Measurements from ENCODE around the gene ZNF799.
A peak's percentile ranks its signal among the peaks of the same experiment; 100 is the strongest.

ZNF799 gene

GRCh38 chr19:12346896-12347295 is 54.2 kb downstream of the ZNF799 start:
- H3K9me2 ChIP-seq (replicated peaks; ENCODE audit: low read depth, low read length) = no peaks in the 10 kb centered on the region
- H3F3A ChIP-seq (ENCODE audit: low read depth) = no peaks in the 10 kb centered on the region
- no peaks in the 10 kb centered on the region for H3K4me1 ChIP-seq (ENCODE audit: insufficient read depth, low read length, poor library complexity, severe bottlenecking)
- no peaks in the 10 kb centered on the region for H4K20me1 ChIP-seq (ENCODE audit: insufficient read depth, low read length, poor library complexity, severe bottlenecking)
- no peaks in the 10 kb centered on the region for H3K79me2 ChIP-seq (ENCODE audit: insufficient read depth, low read length)
- no peak overlapping the region for H3K4me2 ChIP-seq (ENCODE audit: low read depth, low read length, poor library complexity, severe bottlenecking)
- H3K9me3 ChIP-seq (ENCODE audit: insufficient read depth, low read depth, low read length) = peaks cover 16% of the 10 kb centered on the region; the same call in 1 of the 2 replicates
- H3K9ac ChIP-seq (ENCODE audit: low read depth, low read length, poor library complexity, severe bottlenecking) = no peak overlapping the region
- H3K27me3 ChIP-seq (ENCODE audit: insufficient read depth, low read length, poor library complexity, severe bottlenecking) = no peaks in the 10 kb centered on the region
- no peak for TF ChIP-seq EZH2phosphoT487 (IDR thresholded peaks at IDR 0.05; ENCODE audit: borderline replicate concordance)
- peak; percentile 61 for TF ChIP-seq CTCF (conservative IDR thresholded peaks at IDR 0.05; ENCODE audit: low read length)
- H3K36me3 ChIP-seq (ENCODE audit: insufficient read depth, low read length) = peaks cover 10% of the 10 kb centered on the region; the same call in 1 of the 2 replicates
- H3K4me3 ChIP-seq (ENCODE audit: low read length, poor library complexity, severe bottlenecking) = no peak overlapping the region
- H2AFZ ChIP-seq (ENCODE audit: low read length) = no peak overlapping the region

GRCh38 chr19:12345197-12345596 is 55.9 kb downstream of the ZNF799 start:
- no peaks in the 10 kb centered on the region for H3K4me1 ChIP-seq (ENCODE audit: insufficient read depth, low read length, poor library complexity, severe bottlenecking)
- no peaks in the 10 kb centered on the region for H3F3A ChIP-seq (ENCODE audit: low read depth)
- no peaks in the 10 kb centered on the region for H3K27me3 ChIP-seq (ENCODE audit: insufficient read depth, low read length, poor library complexity, severe bottlenecking)
- H3K36me3 ChIP-seq (ENCODE audit: insufficient read depth, low read length) = peaks cover 4% of the 10 kb centered on the region; the same call in 1 of the 2 replicates
- H3K9me3 ChIP-seq (ENCODE audit: insufficient read depth, low read depth, low read length) = peaks cover 6% of the 10 kb centered on the region; the same call in 1 of the 2 replicates
- no peak overlapping the region for H3K4me2 ChIP-seq (ENCODE audit: low read depth, low read length, poor library complexity, severe bottlenecking)
- H2AFZ ChIP-seq (ENCODE audit: low read length) = no peak overlapping the region
- H4K20me1 ChIP-seq (ENCODE audit: insufficient read depth, low read length, poor library complexity, severe bottlenecking) = no peaks in the 10 kb centered on the region
- TF ChIP-seq EZH2phosphoT487 (IDR thresholded peaks at IDR 0.05; ENCODE audit: borderline replicate concordance) = no peak
- TF ChIP-seq CTCF (conservative IDR thresholded peaks at IDR 0.05; ENCODE audit: low read length) = no peak
- H3K9ac ChIP-seq (ENCODE audit: low read depth, low read length, poor library complexity, severe bottlenecking) = no peak overlapping the region
- H3K79me2 ChIP-seq (ENCODE audit: insufficient read depth, low read length) = no peaks in the 10 kb centered on the region
- H3K4me3 ChIP-seq (ENCODE audit: low read length, poor library complexity, severe bottlenecking) = no peak overlapping the region
- no peaks in the 10 kb centered on the region for H3K9me2 ChIP-seq (replicated peaks; ENCODE audit: low read depth, low read length)

Measured in Loucy (cell line).